ENCODE results near the gene PRRX1.

DNA sequence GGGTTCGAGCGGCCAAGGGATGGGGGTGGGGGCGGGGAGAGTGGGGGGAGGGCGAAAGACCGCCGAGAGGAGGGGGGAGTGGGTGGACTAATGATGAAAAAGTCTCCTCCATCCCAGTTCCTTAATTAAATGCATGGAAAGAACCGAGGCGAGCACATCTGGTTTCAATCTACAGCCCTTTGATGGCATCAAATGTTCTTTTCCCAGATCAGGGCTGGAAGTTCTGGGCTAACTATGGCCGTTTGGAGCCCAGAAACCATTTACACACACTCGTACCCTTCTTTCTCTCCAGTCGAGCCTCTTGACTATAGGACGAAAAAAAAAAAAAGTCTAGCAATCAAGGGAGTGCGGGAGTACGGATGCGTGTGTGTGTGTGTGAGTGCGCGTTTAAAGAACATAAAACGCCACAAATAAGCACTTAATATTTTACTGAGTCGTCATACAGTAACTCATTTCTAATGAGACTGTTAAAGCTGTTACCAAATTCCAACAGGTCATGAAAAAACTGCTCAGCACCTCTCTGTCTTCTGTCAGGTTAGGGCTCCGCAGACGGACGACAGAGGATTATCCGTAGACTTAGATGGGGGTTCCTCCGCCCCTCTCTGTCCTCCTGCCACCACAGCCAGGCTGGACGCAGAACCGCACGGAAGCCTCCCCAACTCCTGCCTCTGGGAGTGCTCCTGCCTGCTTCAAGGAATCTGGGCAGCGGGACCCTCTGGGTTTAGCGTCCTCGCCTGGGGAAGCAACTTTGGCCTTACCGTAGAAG, 2.1 kb upstream of the PRRX1 start:
- TF ChIP-seq BHLHE40 (IDR thresholded peaks at IDR 0.05; ENCODE audit: borderline replicate concordance): no peak
- TF ChIP-seq SUZ12 (IDR thresholded peaks at IDR 0.05): no peak
- TF ChIP-seq CTBP1 (IDR thresholded peaks at IDR 0.05; ENCODE audit: borderline replicate concordance): no peak
- no peak for TF ChIP-seq FOXK2 (IDR thresholded peaks at IDR 0.05)
- no peak for TF ChIP-seq NFRKB (IDR thresholded peaks at IDR 0.05)
- TF ChIP-seq FOXM1 (IDR thresholded peaks at IDR 0.05; ENCODE audit: borderline replicate concordance): no peak
- no peak for TF ChIP-seq SP1 (IDR thresholded peaks at IDR 0.05)
- TF ChIP-seq TARDBP (IDR thresholded peaks at IDR 0.05): no peak
- TF ChIP-seq L3MBTL2 (conservative IDR thresholded peaks at IDR 0.05): no peak
- no peak for TF ChIP-seq ZNF384 (IDR thresholded peaks at IDR 0.05)
- no peak for TF ChIP-seq HDGF (IDR thresholded peaks at IDR 0.05; ENCODE audit: borderline replicate concordance)
- TF ChIP-seq, protein P1, sequence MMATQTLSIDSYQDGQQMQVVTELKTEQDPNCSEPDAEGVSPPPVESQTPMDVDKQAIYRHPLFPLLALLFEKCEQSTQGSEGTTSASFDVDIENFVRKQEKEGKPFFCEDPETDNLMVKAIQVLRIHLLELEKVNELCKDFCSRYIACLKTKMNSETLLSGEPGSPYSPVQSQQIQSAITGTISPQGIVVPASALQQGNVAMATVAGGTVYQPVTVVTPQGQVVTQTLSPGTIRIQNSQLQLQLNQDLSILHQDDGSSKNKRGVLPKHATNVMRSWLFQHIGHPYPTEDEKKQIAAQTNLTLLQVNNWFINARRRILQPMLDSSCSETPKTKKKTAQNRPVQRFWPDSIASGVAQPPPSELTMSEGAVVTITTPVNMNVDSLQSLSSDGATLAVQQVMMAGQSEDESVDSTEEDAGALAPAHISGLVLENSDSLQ (IDR thresholded peaks at IDR 0.05): no peak
- TF ChIP-seq ARNT (IDR thresholded peaks at IDR 0.05): no peak
- no peak for TF ChIP-seq FOXA1 (IDR thresholded peaks at IDR 0.05)

Data from HEK293T (cell line).